Lower lobe of right lung (tissue), 2 donors: ENCODE data around the gene SRSF6. TPM values are rescaled to one million over a fixed set of nuclear protein-coding genes. Genes with fewer than 3 reads are reported as not detected.

Experiments used
- ATAC-seq, 2 donors: fragments of 200-7000 bp; cut with Tn5 transposase; one replicate each; pipeline ENCODE4 v1.9.1; 2020 to 2022; ENCODE audit warnings: mild to moderate bottlenecking in 2 of 2, moderate library complexity in 2 of 2
- DNase-seq: peaks from one replicate; pipeline ENCODE4 v3.0.0-alpha.2; 2020
- H3K27ac ChIP-seq: fragments of 200-600 bp; one replicate; pipeline ENCODE4 v1.8.0; 2022
- H3K27me3 ChIP-seq: fragments of 200-600 bp; one replicate; pipeline ENCODE4 v1.8.0; 2022; ENCODE audit warnings: low read depth
- H3K36me3 ChIP-seq: fragments of 200-600 bp; one replicate; pipeline ENCODE4 v1.8.0; 2022; ENCODE audit warnings: mild to moderate bottlenecking
- H3K4me1 ChIP-seq: fragments of 200-600 bp; one replicate; pipeline ENCODE4 v1.8.0; 2022
- H3K4me3 ChIP-seq: fragments of 200-600 bp; one replicate; pipeline ENCODE4 v1.8.0; 2022; ENCODE audit warnings: mild to moderate bottlenecking
- H3K9me3 ChIP-seq: fragments of 200-600 bp; one replicate; pipeline ENCODE4 v1.8.0; 2022
- CTCF ChIP-seq: fragments of 200-600 bp; IDR thresholded peaks from one replicate; pipeline ENCODE4 v1.8.0; 2022; ENCODE audit warnings: antibody characterized with exemption, mild to moderate bottlenecking
- intact Hi-C: fragments of 100-400 bp; cut with DNase I; formaldehyde crosslinking; loops from one replicate; pipeline ENCODE4 v1.11.0; 2022
- long read RNA-seq: library from polyadenylated mRNA; unstranded; transcript quantifications from one replicate; pipeline ENCODE4 v2.0.0, GENCODE V29; 2021
- total RNA-seq: library from RNA; stranded (reverse); fragmentation: NEBNext Ultra II Directional; extraction: Animal tissue kit (Norgen Biotek cat#: 25700); gene quantifications from one replicate; pipeline ENCODE4 v1.2.1, GENCODE V29; 2021
- donor health status: DM: no; HTN: yes; CAD: no; lungs with severe emphysema.

SRSF6 gene
- 145 TPM for total RNA-seq
- long read RNA-seq, full-length matches to known transcripts, result 21 of 36 reads
- long read RNA-seq, partial matches to known transcripts, result 7 of 36 reads
- long read RNA-seq, other reads (novel, unspliced or antisense), result 8 of 36 reads

GRCh38 chr20:43457640-43458421 lies at the start of gene SRSF6:
SRSF6 (plus strand) TSS chr20:43457896; CDS start chr20:43458034, 138 bp downstream.
- ATAC-seq (peak; percentile 99), DNase-seq (peak; percentile 98)
- peaks cover 32% of the 10 kb centered on the region for H3K4me1 ChIP-seq
- peak within 1 kb of the TSS; percentile 83 for H3K4me3 ChIP-seq
- TF ChIP-seq CTCF, result no peak
- peaks cover 40% of the 10 kb centered on the region for H3K36me3 ChIP-seq
- H3K27ac ChIP-seq, result peak within 1 kb of the TSS; percentile 99
- H3K27me3 ChIP-seq, result no peaks in the 10 kb centered on the region
- intact Hi-C loops, result no loop called here
- no peaks in the 10 kb centered on the region for H3K9me3 ChIP-seq

- H3K36me3 ChIP-seq, result no peaks in the 10 kb centered on the region
- DNase-seq (no peak), ATAC-seq (no peak)
- no peak overlapping the region for H3K4me3 ChIP-seq
- intact Hi-C loops, result no loop called here
- no peak overlapping the region for H3K27ac ChIP-seq
- peaks cover 9% of the 10 kb centered on the region for H3K27me3 ChIP-seq
- H3K4me1 ChIP-seq, result no peaks in the 10 kb centered on the region
- no peaks in the 10 kb centered on the region for H3K9me3 ChIP-seq
- TF ChIP-seq CTCF, result peak; percentile 61
These were observed 48.7 kb upstream of the SRSF6 start for GRCh38 chr20:43408848-43409576.

GRCh38 chr20:43409577-43409913 lies 48.2 kb upstream of the SRSF6 start:
- no peak overlapping the region for H3K27ac ChIP-seq
- intact Hi-C loops, result no loop called here
- no peak for TF ChIP-seq CTCF
- peaks cover 6% of the 10 kb centered on the region for H3K27me3 ChIP-seq
- DNase-seq (no peak), ATAC-seq (no peak)
- H3K4me1 ChIP-seq, result no peaks in the 10 kb centered on the region
- no peaks in the 10 kb centered on the region for H3K9me3 ChIP-seq
- no peak overlapping the region for H3K4me3 ChIP-seq
- H3K36me3 ChIP-seq, result no peaks in the 10 kb centered on the region

GRCh38 chr20:43415661-43416430 lies 41.9 kb upstream of the SRSF6 start:
- no peaks in the 10 kb centered on the region for H3K27me3 ChIP-seq
- intact Hi-C loops, result no loop called here
- no peaks in the 10 kb centered on the region for H3K4me1 ChIP-seq
- no peak for TF ChIP-seq CTCF
- DNase-seq (no peak), ATAC-seq (no peak)
- peaks cover 21% of the 10 kb centered on the region for H3K9me3 ChIP-seq
- H3K36me3 ChIP-seq, result no peaks in the 10 kb centered on the region
- no peak overlapping the region for H3K27ac ChIP-seq
- H3K4me3 ChIP-seq, result no peak overlapping the region

GRCh38 chr20:43416591-43417228 lies 41.0 kb upstream of the SRSF6 start:
- Histone ChIP-seq H3K27me3 (no peaks in the 10 kb centered on the region), H3K36me3 (no peaks in the 10 kb centered on the region), H3K4me1 (no peaks in the 10 kb centered on the region), H3K27ac (no peak overlapping the region), H3K9me3 (peaks cover 21% of the 10 kb centered on the region), H3K4me3 (no peak overlapping the region)
- no peak for TF ChIP-seq CTCF
- ATAC-seq, result no peak
- intact Hi-C loops, result no loop called here
- DNase-seq, result no peak
